Cardiac septum (tissue), 1 donor: ENCODE results near the gene RPA1. TPM values are rescaled to one million over a fixed set of nuclear protein-coding genes. Genes with fewer than 3 reads are reported as not detected.
"Not testable (repeated sequence)": the region's sequence is repeated elsewhere in the genome, so short reads cannot be mapped to it uniquely, and the experiment has no call there.

ENCODE experiments used
- DNase-seq: peaks from one replicate; pipeline ENCODE4 v3.0.0-alpha.2; 2020; ENCODE audit warnings: low spot score
- intact Hi-C: fragments of 100-400 bp; cut with DNase I; formaldehyde crosslinking; loops from one replicate; pipeline ENCODE4 v1.14.0; 2022
- long read RNA-seq: library from polyadenylated mRNA; unstranded; transcript quantifications from one replicate; pipeline ENCODE4 v2.0.0, GENCODE V29; 2021
- total RNA-seq: library from RNA; stranded (reverse); fragmentation: NEBNext Ultra II Directional; extraction: Animal tissue kit (Norgen Biotek cat#: 25700); gene quantifications from one replicate; pipeline ENCODE4 v1.2.1, GENCODE V29; 2021
- donor health status: DM: no; HTN: no; CAD: no.

RPA1 gene
- 76.7 TPM for total RNA-seq
- long read RNA-seq, full-length matches to known transcripts, result 76 of 90 reads
- long read RNA-seq, partial matches to known transcripts, result 10 of 90 reads
- long read RNA-seq, other reads (novel, unspliced or antisense), result 4 of 90 reads

DNA sequence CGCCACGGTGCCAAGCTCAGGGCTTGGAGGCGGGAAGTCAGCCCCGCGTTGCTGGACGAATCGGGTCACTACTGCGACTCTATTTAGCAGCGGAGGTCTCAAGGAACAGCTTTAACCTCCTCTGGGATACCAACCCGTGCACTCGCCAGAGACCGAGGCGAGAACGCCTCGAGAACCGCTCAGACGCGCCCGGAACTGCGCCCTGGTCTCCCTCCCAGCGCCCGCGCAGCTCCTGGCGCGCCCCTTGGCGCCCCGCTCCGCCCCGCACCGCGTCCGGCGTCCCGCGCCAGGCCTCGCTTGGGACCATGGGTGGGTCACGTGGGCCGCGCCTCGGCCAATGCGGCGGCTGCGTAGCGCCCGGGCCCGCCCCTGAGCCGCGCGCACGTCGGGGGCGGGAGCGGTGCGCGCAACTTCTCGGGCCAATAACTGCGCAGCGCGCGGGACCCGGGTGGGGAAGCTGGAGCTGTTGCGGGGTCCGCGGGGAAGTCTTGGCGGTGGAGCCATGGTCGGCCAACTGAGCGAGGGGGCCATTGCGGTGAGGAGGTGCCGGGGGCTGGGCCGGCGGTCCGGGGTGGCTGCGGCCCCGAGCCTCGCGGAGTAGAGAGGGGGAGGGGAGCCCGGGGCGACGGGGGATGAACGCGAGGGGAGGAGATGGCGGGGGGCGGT, at the start of gene RPA1, which contains the start of gene SMYD4:
TSS of gene RPA1 (plus strand) at position 414 of the 666 bp plus-strand sequence. CDS start at position 503, 89 bp downstream.
TSS of gene SMYD4 (minus strand) at position 311 of the 666 bp plus-strand sequence. CDS start 1,908 bp downstream, outside the sequence.
- peak; percentile 93 for DNase-seq
- intact Hi-C loops, result no loop called here

DNA sequence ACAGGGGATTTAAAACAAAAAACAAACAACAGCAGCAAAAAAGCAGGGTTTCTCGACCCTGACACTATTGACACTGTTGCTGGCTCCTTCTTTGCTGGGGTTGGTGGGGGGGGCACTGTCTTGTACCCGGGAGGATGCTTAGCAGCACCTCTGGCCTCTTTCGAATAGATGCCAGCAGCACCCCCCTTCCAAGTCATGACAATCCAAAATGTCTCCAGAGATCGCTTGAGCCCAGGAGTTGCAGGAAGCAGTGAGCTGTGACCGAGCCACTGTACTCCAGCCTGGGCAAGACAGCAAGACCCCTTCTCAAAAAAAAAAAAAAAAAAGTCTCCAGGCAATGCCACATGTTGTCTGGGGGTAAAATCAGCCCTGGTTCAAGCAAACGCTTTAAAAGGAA, 47.6 kb upstream of the RPA1 start:
- intact Hi-C loops, result loop anchor here (2.0 to 5.0 kb wide), 4 partner anchors 57 to 205 kb away; partner anchors contain the start of gene WDR81
- no peak for DNase-seq

- no peak for DNase-seq
- intact Hi-C loops, result loop anchor here (2.0 to 5.0 kb wide), 4 partner anchors 58 to 206 kb away; partner anchors contain the start of gene WDR81
These were observed 46.5 kb upstream of the RPA1 start for GRCh38 chr17:1783271-1783670.

DNA sequence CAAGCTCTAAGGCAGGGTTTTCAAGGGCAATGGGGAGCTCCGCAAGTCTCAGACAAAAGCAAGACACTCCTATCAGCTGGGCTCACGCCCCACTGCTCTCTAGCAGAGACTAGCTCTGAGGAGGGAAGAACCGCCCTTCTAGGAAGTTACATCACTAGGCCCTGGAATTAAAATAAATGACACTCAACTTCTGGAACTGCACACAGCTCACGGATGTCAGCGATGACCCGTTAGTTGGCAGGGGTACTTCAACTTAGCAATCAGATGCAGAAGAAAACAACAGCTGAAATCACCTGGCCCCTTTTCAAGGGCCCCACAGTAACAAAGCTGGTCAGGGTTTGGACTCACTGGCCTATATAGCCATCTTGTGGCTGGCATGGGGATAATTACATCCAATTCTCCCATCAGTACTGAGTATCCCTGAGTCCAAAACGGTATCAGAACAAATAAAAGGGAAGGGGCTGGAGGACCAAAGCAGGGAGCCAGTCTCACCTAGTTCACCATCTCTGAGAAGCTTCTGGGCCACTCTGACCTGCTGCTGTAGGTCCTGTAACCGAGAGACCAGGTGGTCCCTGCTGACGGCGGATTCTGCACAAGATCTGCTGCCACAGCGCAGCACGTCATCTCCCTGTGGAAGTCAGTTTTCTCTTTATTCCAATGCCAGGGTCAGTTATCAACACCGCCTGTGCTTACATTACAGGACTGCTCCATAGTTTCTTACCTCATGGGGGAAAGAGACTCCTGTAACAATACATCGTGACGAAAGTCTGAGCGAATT, 45.8 kb upstream of the RPA1 start:
- intact Hi-C loops, result loop anchor here (2.0 to 5.0 kb wide), 4 partner anchors 59 to 207 kb away; partner anchors contain the start of gene WDR81
- DNase-seq, result peak; percentile 83

- intact Hi-C loops, result no loop called here
- no peak for DNase-seq
These were observed 43.9 kb upstream of the RPA1 start for GRCh38 chr17:1785930-1786329.

DNA sequence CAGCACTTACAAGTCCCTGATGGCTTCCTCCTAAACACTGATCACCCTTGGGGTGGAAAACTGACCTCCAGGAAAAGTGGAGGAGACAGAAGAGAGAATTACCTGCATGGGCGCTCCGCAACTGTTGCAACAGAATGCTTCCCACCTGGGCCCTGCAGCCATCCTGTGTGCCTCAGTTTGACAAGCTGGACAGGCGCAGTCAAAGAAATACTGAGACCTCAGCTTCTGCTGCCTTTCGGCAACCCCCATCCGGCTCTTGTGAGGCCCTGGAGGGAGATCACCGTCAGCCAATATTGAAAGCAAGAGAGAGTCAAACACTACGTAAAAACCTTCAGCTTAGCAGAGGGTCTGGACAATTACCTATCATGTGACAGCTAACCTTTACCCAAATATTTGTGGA, 43.1 kb upstream of the RPA1 start:
- no peak for DNase-seq
- intact Hi-C loops, result no loop called here

DNA sequence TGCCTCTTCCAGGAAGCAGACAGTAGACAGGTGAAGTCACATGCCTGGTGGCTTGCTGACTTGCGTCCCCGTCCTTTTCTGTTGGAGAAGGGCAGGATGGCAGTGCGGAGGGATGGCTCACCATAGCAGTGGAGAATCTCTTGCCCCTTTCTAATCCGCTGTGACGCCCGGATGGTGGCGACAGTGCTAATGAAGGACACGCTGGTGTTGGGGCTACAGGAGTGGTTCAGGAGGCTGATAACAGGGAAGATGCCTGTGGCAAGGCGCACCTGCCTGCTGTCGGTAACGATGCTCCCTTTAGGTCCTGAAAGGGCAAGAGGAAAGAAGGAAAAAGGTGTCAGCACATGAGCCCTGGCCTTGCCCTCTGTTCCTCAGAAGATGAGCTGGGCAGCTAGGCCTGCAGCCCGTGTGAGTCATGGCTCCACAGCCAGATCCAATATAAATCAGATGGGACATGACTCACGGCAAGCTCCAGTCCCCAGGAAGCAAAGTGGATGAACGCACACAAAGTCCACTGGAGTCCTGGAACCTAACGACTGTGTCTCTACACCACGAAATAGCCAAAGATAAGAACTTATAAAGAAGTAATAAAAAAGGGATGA, 42.4 kb upstream of the RPA1 start:
- peak; percentile 83 for DNase-seq
- intact Hi-C loops, result no loop called here

DNA sequence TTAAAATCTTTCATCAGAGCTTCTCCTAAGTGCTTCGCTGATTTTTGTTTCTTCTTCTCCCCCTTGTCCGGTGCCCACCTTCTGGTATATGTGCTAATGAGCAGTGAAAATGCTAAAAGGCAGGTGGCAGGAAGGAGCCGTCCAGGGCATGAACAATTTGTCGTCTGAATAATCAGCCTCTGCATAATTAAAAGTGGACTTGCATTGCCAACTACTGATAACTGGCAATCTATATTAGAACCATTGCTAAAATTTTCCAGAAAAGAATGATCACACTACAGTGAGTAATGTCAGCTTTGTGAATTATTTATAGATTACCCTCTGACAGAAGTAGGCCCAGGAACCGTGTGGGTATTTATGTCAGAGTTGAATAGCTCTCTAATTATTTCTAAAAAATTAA, 39.9 kb upstream of the RPA1 start:
- intact Hi-C loops, result no loop called here

GRCh38 chr17:1792495-1793446, 37.0 kb upstream of the RPA1 start:
- intact Hi-C loops, result no loop called here
- no peak for DNase-seq

More for the DNA sequence above, 39.9 kb upstream of the RPA1 start:
- no peak for DNase-seq

DNA sequence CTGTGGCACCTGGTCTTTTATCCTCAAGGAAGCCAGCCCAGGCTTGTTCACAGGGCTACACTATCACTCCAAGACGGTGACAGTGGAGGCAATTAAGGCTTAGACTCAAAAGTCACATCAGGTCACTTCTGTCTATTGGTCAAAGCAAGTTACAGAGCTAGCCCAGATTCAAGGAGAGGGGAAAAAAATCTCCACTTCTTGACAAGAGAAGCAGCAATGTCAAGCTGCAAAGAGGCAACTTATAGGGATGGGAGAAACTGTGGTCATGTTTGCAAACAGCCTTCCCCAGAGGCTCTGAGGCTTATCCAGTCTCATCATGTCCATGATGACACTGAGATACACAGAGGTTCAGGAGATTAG, 36.4 kb upstream of the RPA1 start:
- no peak for DNase-seq
- intact Hi-C loops, result no loop called here

- intact Hi-C loops, result loop anchor here (5.0 kb wide), 1 partner anchor 51 kb away; no protein-coding TSS in a partner anchor
- DNase-seq, result no peak
These were observed 33.0 kb upstream of the RPA1 start for GRCh38 chr17:1796800-1797199.

GRCh38 chr17:1797323-1797722, 32.5 kb upstream of the RPA1 start:
- intact Hi-C loops, result loop anchor here (5.0 kb wide), 1 partner anchor 50 kb away; no protein-coding TSS in a partner anchor
- no peak for DNase-seq

DNA sequence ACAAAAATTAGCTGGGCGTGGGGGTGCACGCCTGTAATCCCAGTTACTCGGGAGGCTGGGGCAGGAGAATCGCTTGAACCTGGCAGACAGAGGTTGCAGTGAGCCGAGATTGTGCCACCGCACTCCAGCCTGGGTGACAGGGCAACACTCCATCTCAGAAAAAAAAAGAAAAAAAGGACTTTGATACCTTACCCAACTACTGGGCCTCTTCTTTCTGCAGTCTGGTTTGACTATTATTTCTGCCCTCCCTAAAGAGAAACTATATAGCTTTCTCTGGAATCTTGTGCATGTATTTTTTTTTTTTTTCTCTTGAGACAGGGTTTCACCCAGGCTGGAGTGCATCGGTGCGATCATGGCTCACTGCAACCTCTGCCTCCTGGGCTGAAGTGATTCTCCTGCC, 32.0 kb upstream of the RPA1 start:
- not testable (repeated sequence) for DNase-seq
- intact Hi-C loops, result loop anchor here (5.0 kb wide), 1 partner anchor 49 kb away; no protein-coding TSS in a partner anchor

DNA sequence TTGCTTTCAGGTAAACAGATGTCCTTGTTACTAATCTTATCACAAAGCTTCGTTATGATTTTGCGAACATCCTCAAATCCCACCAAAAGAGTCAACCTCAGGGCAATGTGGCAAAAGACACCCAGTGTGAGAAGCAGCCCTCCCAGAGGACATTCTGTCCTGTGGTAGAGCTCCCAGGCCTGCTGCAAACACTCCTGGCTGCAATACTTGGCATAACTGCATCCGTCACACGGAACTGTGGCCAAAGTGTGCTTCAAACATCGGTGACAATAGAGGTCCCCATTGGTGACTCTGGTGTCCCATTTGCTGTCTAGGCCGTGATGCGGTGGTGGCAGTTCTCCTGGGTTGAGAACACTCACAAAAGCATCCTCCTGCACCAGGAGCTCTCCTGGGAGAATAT, 29.6 kb upstream of the RPA1 start:
- DNase-seq, result no peak
- intact Hi-C loops, result no loop called here

DNA sequence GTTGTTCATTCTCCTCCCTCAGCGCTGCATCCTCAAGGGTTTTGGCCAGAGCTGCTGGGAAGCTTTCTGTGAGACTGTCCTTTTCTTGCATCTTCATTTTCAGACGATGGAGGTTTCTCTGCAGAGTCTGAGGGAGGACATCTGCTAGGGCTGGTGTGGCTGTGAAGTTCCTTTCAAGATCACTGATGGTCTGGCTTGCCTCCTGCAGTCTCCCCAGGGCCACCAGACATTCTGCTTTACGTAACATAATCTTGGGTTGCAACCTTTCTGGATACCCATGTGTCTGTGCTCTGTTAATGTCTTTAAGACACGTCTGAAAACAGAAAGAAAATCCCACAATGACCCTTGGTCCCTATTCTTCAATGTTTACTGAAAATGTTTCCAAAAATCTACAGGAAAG, 29.1 kb upstream of the RPA1 start:
- intact Hi-C loops, result no loop called here
- DNase-seq, result no peak

DNA sequence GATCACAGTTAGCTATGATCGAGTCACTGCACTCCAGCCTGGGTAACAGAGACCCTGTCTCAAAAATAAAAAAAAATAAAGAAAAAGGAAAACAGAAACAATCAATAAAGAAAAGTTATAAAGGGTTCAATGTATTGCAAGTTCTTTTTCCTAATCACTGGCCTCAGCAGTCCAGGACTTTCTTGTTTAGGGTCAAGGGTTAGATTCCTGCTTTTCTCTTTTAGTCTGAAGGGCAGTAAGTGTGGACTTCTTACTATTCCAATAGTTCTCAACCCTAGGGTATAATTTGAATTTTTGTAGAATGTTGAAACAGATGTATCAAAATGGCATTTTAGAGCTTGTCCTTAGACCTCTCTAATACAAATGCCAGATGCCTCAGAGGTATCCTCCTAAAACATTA, 27.4 kb upstream of the RPA1 start:
- no peak for DNase-seq
- intact Hi-C loops, result no loop called here

GRCh38 chr17:1803280-1803679, 26.5 kb upstream of the RPA1 start:
- DNase-seq, result no peak
- intact Hi-C loops, result no loop called here

- intact Hi-C loops, result no loop called here
These were observed 21.9 kb upstream of the RPA1 start for GRCh38 chr17:1807890-1808289.

DNA sequence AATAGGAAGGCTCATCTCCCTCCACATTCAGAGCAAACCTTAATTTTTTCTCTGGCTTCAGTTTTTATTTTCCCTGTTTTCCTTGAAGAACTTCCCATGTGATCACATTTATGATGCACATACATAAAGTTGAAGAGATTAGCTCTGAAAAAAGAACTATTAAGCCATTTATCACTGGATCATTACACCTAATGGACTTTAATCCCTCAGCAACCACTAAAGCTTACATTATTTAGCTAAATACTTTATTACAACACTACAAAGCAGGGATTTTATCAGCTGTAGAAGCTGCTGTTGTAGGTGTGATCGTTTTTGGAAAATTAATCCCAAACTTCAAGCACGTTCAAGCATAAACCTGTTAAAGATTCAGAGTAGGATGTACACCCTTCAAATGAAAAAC, 21.2 kb upstream of the RPA1 start:
- intact Hi-C loops, result no loop called here
- no peak for DNase-seq

More at GRCh38 chr17:1807890-1808289, 21.9 kb upstream of the RPA1 start:
- DNase-seq, result no peak
